IMR-90 (cell line): ENCODE measurements around the gene SLC2A8.

ENCODE experiments used
- POLR2A ChIP-seq: IDR thresholded peaks from 2 replicates; pipeline ENCODE4 v1.6.1; 2012; ENCODE audit warnings: mild to moderate bottlenecking, low read depth, low read length
- RCOR1 ChIP-seq: IDR thresholded peaks from 2 replicates; pipeline ENCODE4 v1.6.1; 2012; ENCODE audit warnings: mild to moderate bottlenecking, low read length, improper control_type of control experiment; ENCODE audit not compliant: insufficient replicate concordance
- SMC3 ChIP-seq: fragments of 150-350 bp; IDR thresholded peaks from 2 replicates; pipeline ENCODE4 v1.6.1; 2016; ENCODE audit warnings: low read depth, mild to moderate bottlenecking, antibody characterized with exemption, low read length, moderate library complexity
- TF ChIP-seq, protein P1 (sequence below): conservative IDR thresholded peaks from 2 replicates; pipeline ENCODE4 v1.5.1; 2012; ENCODE audit warnings: mild to moderate bottlenecking, low read depth, low read length, improper control_type of control experiment
- TF ChIP-seq, protein P2 (sequence below): fragments of 150-350 bp; IDR thresholded peaks from 2 replicates; pipeline ENCODE4 v1.6.1; 2017; ENCODE audit warnings: mild to moderate bottlenecking, antibody characterized with exemption, low read length, low read depth

DNA sequence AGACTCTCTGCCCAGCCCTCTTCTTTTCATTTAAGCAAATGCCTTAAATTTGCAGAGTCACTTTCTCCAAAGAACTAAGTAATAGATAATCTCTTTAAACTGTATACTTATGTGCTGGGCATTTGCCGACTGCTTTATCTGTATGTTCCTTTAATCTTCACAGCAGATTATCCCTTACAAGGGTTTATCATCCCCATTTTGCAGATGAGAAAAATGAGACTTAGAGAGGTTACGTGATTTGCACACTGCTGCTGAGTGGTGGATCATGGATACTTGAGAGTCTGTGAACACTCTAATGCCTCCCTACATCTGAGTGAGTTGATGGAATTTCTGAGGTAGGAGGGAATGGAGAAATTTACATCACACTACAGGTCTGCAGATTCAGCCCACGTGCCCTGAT, 31.4 kb downstream of the SLC2A8 start:
- TF ChIP-seq, protein P1, sequence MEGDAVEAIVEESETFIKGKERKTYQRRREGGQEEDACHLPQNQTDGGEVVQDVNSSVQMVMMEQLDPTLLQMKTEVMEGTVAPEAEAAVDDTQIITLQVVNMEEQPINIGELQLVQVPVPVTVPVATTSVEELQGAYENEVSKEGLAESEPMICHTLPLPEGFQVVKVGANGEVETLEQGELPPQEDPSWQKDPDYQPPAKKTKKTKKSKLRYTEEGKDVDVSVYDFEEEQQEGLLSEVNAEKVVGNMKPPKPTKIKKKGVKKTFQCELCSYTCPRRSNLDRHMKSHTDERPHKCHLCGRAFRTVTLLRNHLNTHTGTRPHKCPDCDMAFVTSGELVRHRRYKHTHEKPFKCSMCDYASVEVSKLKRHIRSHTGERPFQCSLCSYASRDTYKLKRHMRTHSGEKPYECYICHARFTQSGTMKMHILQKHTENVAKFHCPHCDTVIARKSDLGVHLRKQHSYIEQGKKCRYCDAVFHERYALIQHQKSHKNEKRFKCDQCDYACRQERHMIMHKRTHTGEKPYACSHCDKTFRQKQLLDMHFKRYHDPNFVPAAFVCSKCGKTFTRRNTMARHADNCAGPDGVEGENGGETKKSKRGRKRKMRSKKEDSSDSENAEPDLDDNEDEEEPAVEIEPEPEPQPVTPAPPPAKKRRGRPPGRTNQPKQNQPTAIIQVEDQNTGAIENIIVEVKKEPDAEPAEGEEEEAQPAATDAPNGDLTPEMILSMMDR: no peak
- TF ChIP-seq, protein P2, sequence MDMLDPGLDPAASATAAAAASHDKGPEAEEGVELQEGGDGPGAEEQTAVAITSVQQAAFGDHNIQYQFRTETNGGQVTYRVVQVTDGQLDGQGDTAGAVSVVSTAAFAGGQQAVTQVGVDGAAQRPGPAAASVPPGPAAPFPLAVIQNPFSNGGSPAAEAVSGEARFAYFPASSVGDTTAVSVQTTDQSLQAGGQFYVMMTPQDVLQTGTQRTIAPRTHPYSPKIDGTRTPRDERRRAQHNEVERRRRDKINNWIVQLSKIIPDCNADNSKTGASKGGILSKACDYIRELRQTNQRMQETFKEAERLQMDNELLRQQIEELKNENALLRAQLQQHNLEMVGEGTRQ: no peak
- no peak for TF ChIP-seq SMC3
- no peak for TF ChIP-seq RCOR1
- no peak for TF ChIP-seq POLR2A
